ENCODE results near the gene CLMN. TPM values are rescaled to one million over a fixed set of nuclear protein-coding genes. Genes with fewer than 3 reads are reported as not detected.

CLMN gene
- total RNA-seq, 1 experiment from 2014 or later = 33.4 TPM

DNA sequence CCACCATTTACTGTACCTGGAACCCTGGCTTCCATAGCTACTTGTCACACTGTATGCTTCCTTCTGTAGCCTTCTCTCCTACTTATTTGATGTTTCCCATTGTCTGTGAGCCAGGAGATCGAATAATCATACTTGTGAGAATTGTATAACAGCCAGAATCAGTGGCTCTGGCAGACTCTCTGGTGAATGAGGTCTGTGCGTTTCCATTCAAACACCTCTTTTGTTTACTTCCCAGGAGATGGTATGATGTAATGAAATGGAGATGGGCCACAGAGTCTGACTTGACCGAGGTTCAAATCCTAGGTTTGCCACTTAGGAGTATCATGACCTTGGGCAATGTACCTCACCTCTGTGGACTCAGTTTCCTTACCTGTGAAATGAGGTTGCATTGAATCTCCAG is 35.7 kb upstream of the CLMN start (continued):
- no peak for TF ChIP-seq TCF7L2 (IDR thresholded peaks at IDR 0.05; ENCODE audit: borderline replicate concordance, extremely low read depth, insufficient read depth, insufficient read length)
- no peak for TF ChIP-seq POLR2AphosphoS5 (IDR thresholded peaks at IDR 0.05; ENCODE audit: low read depth, low read length)
- no peak for TF ChIP-seq EZH2phosphoT487 (IDR thresholded peaks at IDR 0.05; ENCODE audit: borderline replicate concordance)
- TF ChIP-seq ELF1 (IDR thresholded peaks at IDR 0.05; ENCODE audit: borderline replicate concordance, low read depth) = no peak
- no peak for TF ChIP-seq CBX3 (IDR thresholded peaks at IDR 0.05; ENCODE audit: low read depth)
- TF ChIP-seq, protein P1, sequence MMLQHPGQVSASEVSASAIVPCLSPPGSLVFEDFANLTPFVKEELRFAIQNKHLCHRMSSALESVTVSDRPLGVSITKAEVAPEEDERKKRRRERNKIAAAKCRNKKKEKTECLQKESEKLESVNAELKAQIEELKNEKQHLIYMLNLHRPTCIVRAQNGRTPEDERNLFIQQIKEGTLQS (IDR thresholded peaks at IDR 0.05) = no peak
- no peak for TF ChIP-seq CEBPB (IDR thresholded peaks at IDR 0.05; ENCODE audit: low read depth)
- no peak for TF ChIP-seq POLR2A (IDR thresholded peaks at IDR 0.05; ENCODE audit: borderline replicate concordance, extremely low read depth, insufficient read depth, insufficient read length)
- TF ChIP-seq ZNF274 (IDR thresholded peaks at IDR 0.05; ENCODE audit: low read depth, low read length) = no peak
- no peak for TF ChIP-seq EGR1 (IDR thresholded peaks at IDR 0.05; ENCODE audit: low read depth)
- TF ChIP-seq RAD21 (IDR thresholded peaks at IDR 0.05; ENCODE audit: low read depth) = no peak

DNA sequence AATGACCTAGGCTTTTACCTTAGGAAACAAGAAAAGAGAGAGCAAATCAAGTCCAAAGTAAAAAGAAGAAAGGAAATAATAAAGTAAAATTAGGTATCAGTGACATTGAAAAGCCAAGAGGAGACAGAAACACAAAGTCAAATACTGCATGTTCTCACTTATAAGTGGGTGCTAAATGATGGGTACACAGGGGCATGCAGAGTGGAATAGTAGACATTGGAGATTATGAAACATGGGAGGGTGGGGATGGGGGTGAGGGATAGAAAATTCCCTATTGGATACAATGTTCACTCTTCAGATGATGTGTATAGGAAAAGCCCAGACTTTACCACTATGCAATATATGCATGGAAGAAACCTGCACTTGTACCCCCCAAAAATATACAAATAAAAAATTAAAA is 35.1 kb upstream of the CLMN start:
- CTCF ChIA-PET = no interaction called here
- Histone ChIP-seq H3K9me3 (ENCODE audit: control insufficient read depth in 1 of 2, insufficient read depth in 1 of 2, low read depth in 1 of 2, low read length in 2 of 2) (peaks cover 0 to 3% of the 10 kb centered on the region in 2 experiments; a peak in 1 of 4 replicates), H3K79me2 (ENCODE audit: insufficient read depth, low read length) (no peaks in the 10 kb centered on the region), H3K4me1 (ENCODE audit: control insufficient read depth in 1 of 2, insufficient read depth in 2 of 2, low read length in 2 of 2) (no peaks in the 10 kb centered on the region), H3K4me2 (ENCODE audit: low read length) (no peak overlapping the region), H4K20me1 (ENCODE audit: insufficient read depth) (no peaks in the 10 kb centered on the region), H2AFZ (ENCODE audit: low read depth, low read length, poor library complexity, severe bottlenecking) (no peak overlapping the region), H3K9ac (ENCODE audit: low read length) (no peak overlapping the region), H3K27ac (ENCODE audit: low read depth, low read length) (no peak overlapping the region), H3K27me3 (ENCODE audit: insufficient read depth, low read length) (no peaks in the 10 kb centered on the region), H3K4me3 (replicated peaks in 1 of 2; ENCODE audit: low read depth in 1 of 2, low read length in 2 of 2) (no peak overlapping the region), H3K36me3 (ENCODE audit: control insufficient read depth in 1 of 2, insufficient read depth in 2 of 2, low read length in 2 of 2) (no peaks in the 10 kb centered on the region), H3K9me2 (ENCODE audit: insufficient read depth) (no peaks in the 10 kb centered on the region)
- no peak for DNase-seq (ENCODE audit: low read depth, low spot score)
- no TSS peak for BruUV-seq (replicated peaks)
- ATAC-seq = no peak
- RAD21 ChIA-PET (ENCODE audit: low non-redundant PET in 1 of 2, low total read pairs in 2 of 2, uncharacterized antibody in 2 of 2, unreplicated experiment in 2 of 2) = interaction anchor here in 1 of 2 experiments (0.5 kb wide), 1 partner anchor 309 kb away, joined by 4 read pairs; no protein-coding TSS in a partner anchor
- TF ChIP-seq CEBPB (IDR thresholded peaks at IDR 0.05; ENCODE audit: low read depth) (no peak), JUND (IDR thresholded peaks at IDR 0.05) (no peak), FOSL1 (IDR thresholded peaks at IDR 0.05; ENCODE audit: low read depth) (no peak), POLR2A (IDR thresholded peaks at IDR 0.05; ENCODE audit: borderline replicate concordance, extremely low read depth, insufficient read depth, insufficient read length) (no peak), YY1 (IDR thresholded peaks at IDR 0.05; ENCODE audit: extremely low read depth, insufficient replicate concordance, low read depth, low read length) (no peak), EZH2phosphoT487 (IDR thresholded peaks at IDR 0.05; ENCODE audit: borderline replicate concordance) (no peak), EGR1 (IDR thresholded peaks at IDR 0.05; ENCODE audit: low read depth) (no peak), SIN3A (IDR thresholded peaks at IDR 0.05; ENCODE audit: low read depth) (no peak), SRF (IDR thresholded peaks at IDR 0.05; ENCODE audit: low read depth) (no peak)
- TF ChIP-seq, protein P1 (IDR thresholded peaks at IDR 0.05) = no peak
- TF ChIP-seq, protein P2, sequence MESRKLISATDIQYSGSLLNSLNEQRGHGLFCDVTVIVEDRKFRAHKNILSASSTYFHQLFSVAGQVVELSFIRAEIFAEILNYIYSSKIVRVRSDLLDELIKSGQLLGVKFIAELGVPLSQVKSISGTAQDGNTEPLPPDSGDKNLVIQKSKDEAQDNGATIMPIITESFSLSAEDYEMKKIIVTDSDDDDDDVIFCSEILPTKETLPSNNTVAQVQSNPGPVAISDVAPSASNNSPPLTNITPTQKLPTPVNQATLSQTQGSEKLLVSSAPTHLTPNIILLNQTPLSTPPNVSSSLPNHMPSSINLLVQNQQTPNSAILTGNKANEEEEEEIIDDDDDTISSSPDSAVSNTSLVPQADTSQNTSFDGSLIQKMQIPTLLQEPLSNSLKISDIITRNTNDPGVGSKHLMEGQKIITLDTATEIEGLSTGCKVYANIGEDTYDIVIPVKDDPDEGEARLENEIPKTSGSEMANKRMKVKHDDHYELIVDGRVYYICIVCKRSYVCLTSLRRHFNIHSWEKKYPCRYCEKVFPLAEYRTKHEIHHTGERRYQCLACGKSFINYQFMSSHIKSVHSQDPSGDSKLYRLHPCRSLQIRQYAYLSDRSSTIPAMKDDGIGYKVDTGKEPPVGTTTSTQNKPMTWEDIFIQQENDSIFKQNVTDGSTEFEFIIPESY (IDR thresholded peaks at IDR 0.05; ENCODE audit: extremely low read depth, insufficient replicate concordance, low read length) = no peak
- POLR2A ChIA-PET = no interaction called here
- intact Hi-C loops (cut with micrococcal nuclease) = no loop called here
